HG03342 (cell line): ENCODE measurements around the gene GAB2.

Source experiments
- ATAC-seq: cut with Tn5 transposase; IDR thresholded peaks from one replicate; pipeline ENCODE4 v1.9.1; 2021; ENCODE audit warnings: mild to moderate bottlenecking, moderate library complexity; ENCODE audit not compliant: unreplicated experiment

Gene GAB2

GRCh38 chr11:78428266-78428636 is 10.6 kb upstream of the GAB2 start:
- ATAC-seq, result no peak

DNA sequence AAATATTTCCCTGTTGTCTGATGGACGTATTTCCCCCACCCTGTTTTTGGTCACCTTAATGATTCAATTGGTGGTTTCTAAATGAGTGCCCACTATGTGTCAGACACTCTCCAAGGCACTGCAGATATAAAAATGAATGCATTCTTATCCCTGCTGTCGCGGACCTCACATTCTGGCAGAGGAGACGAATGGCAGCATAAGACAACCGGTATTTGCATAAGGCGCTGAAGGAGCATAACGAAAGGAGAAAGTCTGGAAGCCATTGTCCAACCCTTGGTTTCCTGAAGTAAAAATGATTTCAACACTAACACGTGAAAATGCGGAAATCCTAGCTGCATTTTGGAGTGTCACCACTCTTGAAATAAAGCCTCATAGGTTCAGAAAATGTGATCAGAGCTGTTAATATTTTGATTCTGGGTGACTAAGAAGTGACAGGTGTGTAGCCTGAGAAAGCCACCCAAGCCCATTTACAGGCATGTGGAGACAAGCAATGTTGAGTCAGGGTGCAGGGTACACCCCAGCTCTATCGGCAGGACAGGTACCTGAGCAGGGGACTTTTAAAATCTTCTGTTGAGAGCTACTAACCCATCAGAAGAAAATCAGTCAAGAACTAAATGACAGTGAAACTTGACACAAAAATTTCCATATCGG is 10.1 kb upstream of the GAB2 start:
- ATAC-seq, result peak; percentile 48

- no peak for ATAC-seq
These were observed 9.2 kb upstream of the GAB2 start for GRCh38 chr11:78426845-78427244.

DNA sequence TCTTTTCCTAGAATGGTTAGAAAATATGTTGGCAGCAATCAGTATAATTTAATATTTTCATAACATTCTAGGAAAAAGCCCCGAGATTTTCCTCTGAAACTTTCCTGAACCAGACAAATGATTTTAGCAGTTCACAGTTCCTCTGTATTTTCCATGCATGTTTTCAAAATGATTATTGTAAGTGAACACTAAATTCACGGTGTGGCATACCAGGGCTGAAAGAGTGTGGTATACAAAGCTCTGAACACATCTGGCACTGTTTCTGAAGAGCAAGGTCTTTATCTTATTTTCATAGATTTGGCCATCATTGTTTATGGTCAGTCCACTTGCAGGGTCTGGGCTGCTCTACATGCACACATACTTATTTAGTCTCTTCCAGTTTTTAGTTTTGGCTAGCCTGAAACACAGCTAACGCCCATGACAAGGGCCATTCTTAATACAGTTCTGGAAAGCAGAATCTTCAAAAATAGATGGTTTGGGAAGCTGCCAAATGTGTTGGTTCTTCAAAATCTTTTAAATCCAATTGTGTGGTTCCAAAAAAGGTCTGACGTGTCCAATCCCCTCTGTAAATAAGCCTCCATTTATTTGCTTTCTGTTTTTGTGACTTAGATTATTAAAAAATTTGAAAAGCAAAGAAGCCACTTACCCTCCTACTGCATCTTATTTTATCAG is 7.9 kb upstream of the GAB2 start:
- ATAC-seq, result no peak

DNA sequence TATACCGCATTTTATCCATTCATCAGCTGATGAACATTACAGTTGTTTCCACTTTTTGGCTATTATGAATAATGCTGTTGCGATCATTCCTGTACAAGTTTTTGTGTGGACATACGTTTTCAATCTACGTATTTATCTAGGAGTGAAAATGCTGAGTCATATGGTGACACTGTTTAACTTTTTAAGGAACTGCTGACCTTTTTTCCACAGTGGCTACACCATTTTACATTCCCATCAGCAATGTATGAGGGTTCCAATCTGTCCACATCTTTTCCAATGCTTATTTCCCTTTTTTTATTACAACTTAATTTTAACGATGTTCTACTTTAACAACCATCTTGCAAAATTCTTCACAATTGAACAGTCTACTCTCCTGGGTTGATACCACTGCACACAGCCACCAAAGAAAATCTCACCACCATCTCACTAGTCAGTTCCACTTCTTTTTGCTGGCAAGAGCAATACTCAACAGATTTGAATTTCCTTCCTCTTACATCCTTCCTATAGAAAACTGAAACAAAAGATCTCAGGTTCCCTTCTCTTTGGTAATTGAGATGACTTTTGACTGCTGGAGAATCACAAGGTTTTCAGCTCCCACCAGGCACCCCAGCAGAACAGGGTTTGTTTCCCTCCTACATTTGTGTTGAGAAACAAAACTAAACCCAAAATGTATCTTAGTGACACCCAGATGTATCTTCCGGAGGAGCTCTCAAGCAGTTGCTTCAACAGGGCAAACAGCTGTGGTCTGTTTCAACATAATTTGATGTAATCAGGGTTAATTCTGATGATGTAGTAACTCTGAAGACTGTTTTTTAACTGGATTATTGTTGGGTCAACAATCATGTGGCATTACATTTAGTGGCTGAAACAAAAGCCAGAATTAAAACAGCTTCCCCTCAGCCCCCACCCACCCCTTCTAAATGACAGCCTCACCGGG is 7.0 kb upstream of the GAB2 start:
- ATAC-seq, result peak; percentile 34

DNA sequence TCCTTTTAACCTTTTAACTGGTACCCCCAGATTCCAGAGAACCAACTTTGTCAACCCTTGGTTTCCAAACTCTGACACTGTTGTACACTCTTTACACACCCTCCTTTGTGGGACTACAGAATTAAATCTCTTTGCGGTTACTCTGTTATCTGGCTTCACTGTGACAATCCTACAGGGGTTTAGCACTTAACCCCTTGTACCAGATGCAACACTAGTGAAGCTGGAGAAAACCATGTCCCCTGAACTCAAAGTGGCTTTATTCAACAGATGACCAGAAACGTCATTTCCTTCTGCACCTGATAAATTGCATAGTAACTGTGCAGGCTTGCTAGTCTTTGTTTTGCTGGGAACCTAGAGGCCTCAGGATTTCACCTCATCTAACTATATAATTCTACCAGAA is 5.6 kb upstream of the GAB2 start:
- ATAC-seq, result no peak

- ATAC-seq, result no peak
These were observed 3.2 kb upstream of the GAB2 start for GRCh38 chr11:78420796-78421209.

DNA sequence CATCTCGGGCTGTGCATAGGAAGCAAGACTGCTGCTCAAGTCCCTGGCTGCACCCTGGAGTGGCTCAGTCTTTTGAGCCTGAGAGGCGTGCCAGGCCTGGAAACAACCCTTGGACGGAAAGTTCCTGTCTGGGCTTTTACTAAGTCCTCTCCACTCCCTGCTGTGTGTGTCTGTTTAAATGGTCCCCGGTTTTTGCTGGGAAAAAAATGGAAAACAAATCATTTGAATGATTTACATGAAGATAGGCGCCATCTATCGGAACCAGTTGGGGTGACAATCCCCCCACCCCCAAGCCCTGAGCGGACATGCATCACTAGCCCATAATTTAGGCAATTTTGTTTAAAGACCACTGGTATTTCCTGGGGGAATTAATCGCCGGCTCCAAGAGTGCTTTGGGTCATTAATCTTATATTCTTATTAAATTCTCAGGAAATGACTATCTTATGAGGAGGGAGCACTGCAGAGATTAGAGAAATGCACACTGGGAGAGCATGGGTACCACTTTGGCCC is 2.7 kb upstream of the GAB2 start:
- no peak for ATAC-seq

DNA sequence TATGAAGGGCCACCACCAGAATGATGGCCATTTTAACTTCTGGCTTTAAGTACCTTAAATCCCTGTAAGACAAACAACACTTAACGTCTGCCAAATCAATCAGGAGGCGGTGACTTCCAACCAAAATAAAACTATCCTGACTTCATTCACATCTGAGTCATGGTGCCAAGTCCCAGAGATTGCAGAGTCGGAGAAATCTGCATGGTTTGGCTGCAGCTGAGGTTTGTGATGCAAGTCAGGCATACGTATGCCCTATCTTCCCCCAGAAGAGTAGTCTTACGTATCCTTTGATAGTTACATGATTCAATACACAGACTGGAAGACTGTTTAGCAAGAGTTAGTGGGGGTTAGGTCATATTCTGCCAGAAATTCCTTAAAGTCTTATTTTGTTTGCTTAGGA is 1.7 kb upstream of the GAB2 start:
- no peak for ATAC-seq

- no peak for ATAC-seq
These were observed 1.1 kb upstream of the GAB2 start for GRCh38 chr11:78418584-78419211.

DNA sequence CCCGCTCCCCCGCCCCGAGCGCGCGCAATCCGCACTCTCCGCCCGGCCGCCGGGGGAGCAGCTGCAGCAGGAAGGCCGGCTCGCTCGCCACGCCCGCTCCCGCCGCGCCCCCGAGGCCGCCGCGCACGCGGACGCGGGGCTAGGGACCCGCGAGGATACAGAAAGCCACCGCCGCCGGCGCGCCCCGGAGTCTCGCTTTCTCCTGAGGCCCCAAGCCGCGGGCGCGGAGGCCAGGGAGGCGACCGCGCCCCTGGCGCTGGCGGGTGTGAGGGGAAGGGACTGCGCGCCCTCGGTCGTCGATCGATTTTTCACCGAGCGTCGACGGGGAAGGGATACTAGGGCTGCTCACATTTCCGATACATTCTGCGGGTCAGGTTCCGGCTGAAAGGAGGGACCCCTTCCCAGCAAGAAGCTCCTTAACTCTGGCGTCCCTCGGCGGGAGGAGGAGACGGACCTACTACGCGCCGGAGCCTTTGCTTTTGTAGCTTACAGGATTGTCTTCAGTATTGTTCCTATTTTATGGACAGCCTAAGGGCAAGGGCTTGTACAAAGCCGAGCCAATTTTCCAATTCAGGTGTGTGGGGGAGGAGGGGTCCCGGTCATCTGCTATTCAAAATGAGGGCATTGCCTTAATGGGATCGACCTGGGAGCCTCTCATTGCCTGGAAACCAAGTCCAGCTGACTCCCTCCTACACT is 416 bp upstream of the GAB2 start:
- peak; percentile 50 for ATAC-seq

GRCh38 chr11:78416285-78417174 is 1.1 kb downstream of the GAB2 start:
- peak; percentile 57 for ATAC-seq

GRCh38 chr11:78415338-78415737 is 2.3 kb downstream of the GAB2 start:
- no peak for ATAC-seq

DNA sequence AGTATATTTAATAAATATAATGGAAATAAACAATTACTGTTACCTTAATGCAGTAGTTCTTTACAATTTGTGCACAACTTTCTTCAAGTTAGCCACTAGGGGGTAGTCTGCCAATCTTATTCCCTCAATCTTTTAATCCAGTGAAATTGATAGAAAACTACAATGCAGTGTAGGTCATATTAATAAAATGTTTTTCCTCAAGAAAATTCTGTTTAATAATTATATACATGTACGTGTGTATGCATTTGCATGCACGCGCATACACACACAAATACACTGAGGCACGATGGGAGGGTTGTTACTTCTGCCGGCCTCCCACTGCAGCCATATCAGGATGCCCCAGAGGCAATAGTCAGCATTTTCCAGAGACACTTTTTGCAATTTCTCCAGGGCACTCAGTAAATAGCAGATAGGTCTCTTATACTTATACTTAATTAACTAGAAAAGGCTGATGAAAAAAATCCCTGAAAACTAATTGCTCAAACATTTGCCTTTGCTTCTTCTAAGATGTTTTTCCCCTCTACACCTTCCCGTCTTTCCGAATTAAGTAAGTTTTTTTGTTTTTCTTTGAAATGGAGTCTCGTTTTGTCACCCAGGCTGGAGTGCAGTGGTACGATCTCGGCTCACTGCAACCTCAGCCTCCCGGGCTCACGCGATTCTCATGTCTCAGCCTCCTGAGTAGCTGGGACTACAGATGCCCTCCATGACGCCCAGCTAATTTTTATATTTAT is 3.1 kb downstream of the GAB2 start:
- ATAC-seq, result no peak

DNA sequence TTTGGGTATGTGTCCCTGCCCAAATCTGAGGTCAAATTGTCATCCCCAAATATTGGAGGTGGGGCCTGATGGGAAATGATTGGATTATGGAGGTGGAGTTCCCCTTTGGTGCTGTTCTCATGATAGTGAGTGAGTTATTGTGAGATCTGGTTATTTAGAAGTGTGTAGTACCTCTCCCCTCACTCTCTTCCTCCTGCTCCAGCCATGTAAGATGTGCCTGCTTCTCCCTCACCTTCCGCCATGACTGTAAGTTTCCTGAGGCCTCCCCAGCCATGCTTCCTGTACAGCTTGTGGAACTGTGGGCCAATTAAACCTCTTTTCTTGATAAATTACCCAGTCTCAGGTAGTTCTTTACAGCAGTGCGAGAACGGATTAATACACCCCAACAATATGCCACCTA is 9.0 kb downstream of the GAB2 start:
- ATAC-seq, result no peak

GRCh38 chr11:78406568-78407196 is 10.9 kb downstream of the GAB2 start:
- no peak for ATAC-seq

DNA sequence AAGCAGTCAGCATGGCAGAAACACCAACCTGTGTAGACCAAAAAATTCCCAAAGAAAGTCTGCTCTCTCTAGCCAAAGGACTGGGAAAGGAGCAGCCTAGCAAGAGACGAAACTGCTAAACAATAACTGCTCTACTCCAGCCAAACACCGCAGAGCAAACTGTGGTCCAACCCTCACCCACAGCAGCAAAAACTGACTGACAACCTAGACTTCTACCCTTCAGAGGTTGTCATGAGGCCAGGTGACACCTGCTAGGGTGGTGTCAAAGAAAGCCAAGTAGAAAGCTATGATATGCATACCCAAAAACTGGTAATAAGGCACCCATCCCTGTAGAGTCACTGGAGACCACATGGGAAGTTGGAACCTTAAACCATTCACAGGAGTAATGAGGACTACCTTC is 11.8 kb downstream of the GAB2 start:
- no peak for ATAC-seq

DNA sequence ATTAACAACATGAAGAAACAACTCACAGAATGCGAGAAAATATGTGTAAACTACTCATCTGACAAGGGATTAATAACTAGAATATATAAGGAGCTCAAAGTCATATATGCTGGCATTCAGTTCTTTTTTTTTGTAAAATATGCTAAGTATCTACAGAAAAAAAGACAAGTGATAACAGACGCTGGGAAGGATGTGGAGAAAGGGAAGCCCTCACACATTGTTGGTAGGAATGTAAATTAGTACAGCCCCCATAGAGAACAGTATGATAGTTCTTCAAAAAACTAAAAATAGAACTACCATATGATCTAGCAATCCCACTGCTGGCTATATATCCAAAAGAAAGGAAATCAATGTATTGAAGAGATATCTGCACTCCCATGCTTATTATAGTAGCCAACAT is 13.8 kb downstream of the GAB2 start:
- no peak for ATAC-seq
